Inflammatory macrophage treated with lipopolysaccharide for 4 hours (primary cell): ENCODE results near the gene PTPRO.

ENCODE experiments used
- DNase-seq: peaks from one replicate; pipeline ENCODE4 v3.0.0-alpha.2; 2020

The PTPRO gene

GRCh38 chr12:15355766-15356165 is 33.5 kb downstream of the PTPRO start:
- no peak for DNase-seq

DNA sequence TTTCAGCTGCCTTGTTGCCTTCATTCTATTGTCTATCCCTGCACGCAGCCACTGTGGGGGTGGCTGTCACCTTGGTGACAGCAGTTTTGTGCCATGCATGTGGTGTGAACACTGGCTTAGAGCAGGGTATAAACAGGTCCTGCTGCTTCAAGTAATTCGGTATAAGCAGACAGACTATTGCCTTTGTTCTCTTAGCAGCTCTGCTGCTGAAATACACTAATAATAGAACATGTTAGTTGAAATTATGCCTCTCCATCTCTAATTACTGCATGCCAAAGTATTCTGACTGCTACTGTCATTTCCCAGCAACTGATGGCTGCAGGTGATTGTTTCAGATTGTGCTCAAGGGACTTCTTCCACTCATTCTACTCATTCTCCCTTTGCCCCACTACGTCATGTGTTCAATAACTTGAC is 34.6 kb downstream of the PTPRO start:
- DNase-seq: no peak

DNA sequence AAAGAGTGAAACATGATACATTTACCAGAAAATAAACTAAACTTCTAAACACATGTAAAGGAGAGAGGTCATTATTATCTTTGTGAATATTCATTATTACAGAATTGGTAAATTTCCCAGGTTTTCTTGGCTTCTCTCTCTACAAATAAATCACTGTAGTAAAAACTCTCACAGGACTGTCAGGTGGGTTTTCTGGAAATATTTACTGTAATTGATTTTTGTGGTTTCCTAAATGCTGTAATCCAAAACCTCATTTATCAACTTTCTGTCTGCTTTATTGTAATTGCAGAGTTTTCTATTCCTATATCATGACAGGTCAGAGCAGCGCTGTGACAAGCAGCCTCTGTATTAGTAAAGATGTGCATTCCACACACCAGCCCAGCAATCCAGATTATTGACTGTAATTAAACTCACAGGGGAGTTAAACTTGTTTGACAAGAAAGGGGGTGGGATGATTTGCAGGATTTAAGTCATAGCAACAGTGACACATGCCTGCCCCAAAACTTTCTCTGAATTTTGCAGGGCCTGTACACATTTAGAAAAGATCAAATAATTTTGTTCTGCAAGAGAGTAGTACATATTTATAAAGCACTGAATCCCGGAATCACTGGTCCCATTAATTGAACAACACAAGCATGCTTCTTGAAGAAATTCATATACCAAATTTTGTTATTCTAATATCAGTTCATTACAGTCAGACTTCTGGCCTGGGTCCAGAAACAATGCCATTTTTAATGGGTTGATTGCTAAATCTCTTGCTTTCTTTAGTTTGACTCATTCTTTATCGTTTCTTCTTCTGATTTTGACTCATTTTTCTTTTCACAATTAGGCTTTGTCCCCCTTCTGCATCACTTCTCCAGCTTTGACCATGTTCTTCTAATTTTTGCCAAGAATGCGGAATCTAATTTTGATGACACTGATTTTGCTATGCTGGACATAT is 42.2 kb downstream of the PTPRO start:
- DNase-seq: no peak

DNA sequence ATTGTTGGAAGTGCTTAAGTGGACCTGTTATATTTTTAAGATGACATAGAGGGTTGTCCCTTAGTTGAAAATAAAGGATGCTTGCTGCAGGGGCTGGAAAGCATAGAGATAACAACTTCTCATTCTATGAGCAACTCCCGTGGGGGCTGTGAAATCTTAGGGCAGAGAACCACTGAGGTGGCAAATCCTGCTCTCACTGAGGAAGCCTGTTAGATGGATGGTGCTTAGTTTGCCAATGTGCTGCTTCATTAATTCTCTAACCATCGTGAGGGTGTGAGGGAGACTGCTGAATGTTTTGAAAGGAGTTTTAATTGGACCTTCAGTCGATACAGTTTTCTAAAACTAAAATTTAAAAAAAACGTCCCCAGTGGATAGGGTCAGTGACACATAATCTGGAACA is 46.5 kb downstream of the PTPRO start:
- DNase-seq: no peak

DNA sequence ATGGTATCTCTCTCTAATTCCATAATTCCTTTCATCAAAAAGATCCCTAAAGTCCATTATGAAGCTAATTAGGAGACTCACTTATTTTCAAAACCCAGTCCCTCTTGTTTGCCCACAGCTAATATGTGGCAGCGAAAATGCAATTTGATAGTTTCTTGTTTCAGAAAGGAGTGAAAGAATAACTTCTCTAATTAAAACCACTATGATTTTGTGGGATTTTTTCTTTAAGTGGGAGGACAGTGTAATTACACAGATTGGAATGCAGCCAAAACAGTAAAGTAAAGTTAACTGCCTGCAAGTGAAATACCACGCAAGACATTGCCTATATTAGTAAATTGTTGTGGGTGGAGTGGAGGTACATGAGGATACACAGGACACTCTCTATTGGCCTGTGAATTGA is 50.0 kb downstream of the PTPRO start:
- no peak for DNase-seq

DNA sequence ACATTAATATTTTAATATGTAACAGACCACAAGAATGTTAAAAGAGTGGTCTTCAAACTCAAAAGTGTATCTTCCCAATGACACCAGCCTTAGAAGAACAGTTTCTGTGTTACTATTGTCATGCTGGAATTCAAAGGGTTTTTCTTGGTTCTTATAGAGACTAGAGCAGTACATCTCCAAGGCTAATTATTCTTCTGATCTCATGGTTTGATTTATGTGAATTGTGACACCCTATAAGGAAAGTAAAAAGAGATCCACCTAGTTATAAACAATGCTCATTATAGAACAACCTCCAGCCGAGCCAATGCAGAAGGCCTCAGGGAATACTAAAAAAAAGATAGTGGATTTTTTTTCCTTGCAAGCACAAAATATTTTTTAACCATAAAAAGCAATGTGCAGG is 65.5 kb downstream of the PTPRO start:
- no peak for DNase-seq

- DNase-seq: no peak
These were observed 67.3 kb downstream of the PTPRO start for GRCh38 chr12:15389561-15389960.

GRCh38 chr12:15393037-15393436 is 70.7 kb downstream of the PTPRO start:
- DNase-seq: no peak

- no peak for DNase-seq
These were observed 71.7 kb downstream of the PTPRO start for GRCh38 chr12:15393995-15394394.

GRCh38 chr12:15404485-15404884 is 82.2 kb downstream of the PTPRO start:
- no peak for DNase-seq

- DNase-seq: no peak
These were observed 83.3 kb downstream of the PTPRO start for GRCh38 chr12:15405606-15406005.

DNA sequence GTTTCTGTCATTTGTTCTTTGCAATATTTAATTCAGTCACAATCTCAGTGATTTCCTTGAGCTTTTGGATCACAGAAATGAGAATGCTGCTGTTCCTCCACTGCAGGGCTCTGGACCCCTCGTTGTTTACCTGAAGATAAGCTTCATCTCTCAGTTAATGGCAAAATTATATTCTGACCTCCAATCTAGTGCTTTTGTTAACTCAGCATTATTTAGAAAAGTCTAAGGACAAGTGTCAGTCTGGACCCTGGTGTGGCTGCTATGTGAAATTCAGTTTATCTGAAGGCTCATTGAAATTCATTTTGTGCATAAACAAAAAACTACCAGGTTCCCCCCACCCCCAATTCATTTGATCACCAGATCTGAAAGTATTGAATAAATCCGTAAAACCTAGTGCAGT is 84.7 kb downstream of the PTPRO start:
- DNase-seq: no peak

DNA sequence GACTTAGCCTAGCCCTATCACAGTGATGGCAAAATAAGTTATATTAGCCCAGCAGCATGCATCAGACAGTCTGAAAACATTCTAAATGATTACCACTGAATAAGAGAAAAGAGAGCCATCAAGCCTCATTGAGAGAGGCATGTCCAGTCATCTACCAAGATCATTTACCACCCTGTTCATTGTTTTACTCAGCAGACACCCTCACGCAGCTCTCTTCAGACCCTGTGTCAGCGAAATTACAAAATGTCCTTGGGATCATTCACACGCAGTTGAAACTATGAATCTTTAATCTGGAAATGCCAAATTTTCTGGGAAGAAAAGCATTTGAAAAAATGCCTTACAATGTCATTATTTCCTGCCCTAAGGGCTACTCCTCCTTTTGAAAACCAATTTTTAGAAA is 89.5 kb downstream of the PTPRO start:
- DNase-seq: no peak

- DNase-seq: no peak
These were observed 95.4 kb downstream of the PTPRO start for GRCh38 chr12:15417691-15418090.

GRCh38 chr12:15423629-15424028 is 101.3 kb downstream of the PTPRO start:
- DNase-seq: no peak

GRCh38 chr12:15427913-15428312 is 105.6 kb downstream of the PTPRO start:
- DNase-seq: no peak

GRCh38 chr12:15428632-15429031 is 106.3 kb downstream of the PTPRO start:
- DNase-seq: no peak

DNA sequence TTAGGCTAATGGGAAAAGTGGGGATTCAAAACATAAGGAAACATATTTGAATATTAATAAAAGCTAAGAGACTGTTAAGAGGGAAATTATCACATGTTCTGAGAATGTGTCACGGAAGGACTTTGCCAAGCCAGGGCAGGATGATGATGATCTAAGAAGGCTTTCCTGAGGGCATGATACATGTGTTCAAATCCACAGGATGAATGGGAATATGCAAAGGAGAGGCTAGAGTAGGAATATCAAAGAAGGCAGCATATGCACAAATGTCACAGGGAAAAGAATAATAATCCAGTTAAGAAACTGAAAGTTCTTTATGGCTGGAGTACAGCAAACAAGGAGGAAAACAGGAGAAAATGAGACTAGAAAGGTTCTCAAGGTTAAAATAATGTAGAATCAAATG is 107.0 kb downstream of the PTPRO start:
- DNase-seq: no peak

- no peak for DNase-seq
These were observed 113.3 kb downstream of the PTPRO start for GRCh38 chr12:15435597-15435996.

- no peak for DNase-seq
These were observed 117.2 kb downstream of the PTPRO start for GRCh38 chr12:15439459-15439858.

GRCh38 chr12:15443050-15443449 is 120.7 kb downstream of the PTPRO start:
- no peak for DNase-seq

DNA sequence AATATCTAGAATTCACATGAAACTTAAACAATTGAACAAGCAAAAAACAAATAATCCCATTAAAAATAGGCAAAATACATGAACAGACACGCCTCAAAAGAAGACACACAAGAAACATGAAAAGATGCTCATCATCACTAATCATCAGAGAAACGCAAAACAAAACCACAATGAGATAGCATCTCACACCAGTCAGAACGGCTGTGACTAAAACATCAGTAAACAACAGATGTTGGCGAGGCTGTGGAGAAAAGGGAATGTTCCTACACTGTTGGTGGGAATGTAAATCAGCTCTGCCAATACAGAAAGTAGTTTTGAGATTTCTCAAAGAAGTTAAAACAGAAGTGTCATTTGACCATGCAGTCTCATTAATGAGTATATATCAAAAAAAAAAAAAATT is 121.3 kb downstream of the PTPRO start:
- no peak for DNase-seq

GRCh38 chr12:15444523-15444922 is 122.2 kb downstream of the PTPRO start:
- no peak for DNase-seq

DNA sequence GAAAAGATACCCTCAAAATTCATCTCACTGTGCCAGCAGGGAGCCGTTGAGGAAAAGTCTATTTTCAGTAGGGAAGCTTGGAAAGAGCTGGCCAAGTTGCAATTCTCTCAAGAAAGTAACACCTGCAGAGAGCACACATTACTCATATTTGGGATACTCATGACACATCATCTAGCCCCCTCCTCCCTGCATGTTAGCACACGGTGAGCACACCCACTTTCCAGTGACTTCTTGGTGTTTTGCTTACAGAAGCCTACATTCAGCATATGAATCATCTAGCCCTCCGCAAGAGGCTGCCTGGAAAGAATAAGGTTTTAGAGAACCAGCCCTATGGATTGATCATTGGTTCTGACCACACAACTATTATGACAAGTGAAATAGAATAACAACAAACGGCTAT is 124.5 kb downstream of the PTPRO start:
- DNase-seq: no peak

- peak; percentile 33 for DNase-seq
These were observed 131.3 kb downstream of the PTPRO start for GRCh38 chr12:15453613-15454012.
